KOPT-K1 (cell line): ENCODE data around the gene TMEM165.

Experiments
- H3K27ac ChIP-seq: fragments of 200-600 bp; sonication (generic); 2 replicates; pipeline ENCODE4 v1.5.1; 2016; ENCODE audit warnings: antibody characterized with exemption, mild to moderate bottlenecking, low read depth, low read length; ENCODE audit not compliant: poor library complexity, severe bottlenecking
- H3K36me3 ChIP-seq: fragments of 200-600 bp; sonication (generic); 2 replicates; pipeline ENCODE4 v1.5.1; 2017; ENCODE audit warnings: antibody characterized with exemption, mild to moderate bottlenecking, low read length, moderate library complexity; ENCODE audit not compliant: insufficient read depth
- H3K9me3 ChIP-seq: fragments of 200-600 bp; sonication (generic); 2 replicates; pipeline ENCODE4 v1.5.1; 2017; ENCODE audit warnings: antibody characterized with exemption, low read length, mild to moderate bottlenecking; ENCODE audit not compliant: insufficient read depth, poor library complexity, severe bottlenecking

TMEM165 gene

DNA sequence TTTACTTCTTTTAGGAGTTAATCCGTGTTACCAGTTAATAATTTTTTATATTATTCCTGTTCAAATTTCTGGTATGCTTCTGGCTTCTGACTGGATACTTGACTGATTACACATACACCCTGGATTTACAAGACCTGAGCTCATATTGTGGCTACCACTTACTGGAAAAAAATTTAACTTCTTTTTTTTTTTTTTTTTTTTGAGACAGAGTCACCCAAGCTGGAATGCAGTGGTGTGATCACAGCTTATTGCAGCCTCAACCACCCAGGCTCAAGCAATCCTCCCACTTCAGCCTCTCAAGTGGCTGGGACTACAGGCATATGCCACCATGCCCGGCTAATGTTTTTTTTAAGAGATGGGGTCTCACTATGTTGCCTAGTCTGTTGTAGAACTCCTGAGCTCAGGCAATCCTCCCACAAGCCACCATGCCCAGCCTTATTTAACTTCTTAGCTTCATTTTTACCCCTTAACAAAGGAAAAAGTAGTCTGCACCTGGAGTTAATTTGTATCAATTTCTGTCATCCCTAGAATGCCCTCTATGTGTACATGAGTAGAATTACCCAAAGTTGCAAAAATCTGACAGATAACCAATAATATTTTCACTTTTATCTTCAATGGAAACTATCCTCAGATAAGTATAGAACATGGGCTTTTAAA is 50.3 kb downstream of the TMEM165 start:
- Histone ChIP-seq H3K36me3 (peaks cover 53% of the 10 kb centered on the region), H3K9me3 (no peaks in the 10 kb centered on the region), H3K27ac (no peak overlapping the region)

DNA sequence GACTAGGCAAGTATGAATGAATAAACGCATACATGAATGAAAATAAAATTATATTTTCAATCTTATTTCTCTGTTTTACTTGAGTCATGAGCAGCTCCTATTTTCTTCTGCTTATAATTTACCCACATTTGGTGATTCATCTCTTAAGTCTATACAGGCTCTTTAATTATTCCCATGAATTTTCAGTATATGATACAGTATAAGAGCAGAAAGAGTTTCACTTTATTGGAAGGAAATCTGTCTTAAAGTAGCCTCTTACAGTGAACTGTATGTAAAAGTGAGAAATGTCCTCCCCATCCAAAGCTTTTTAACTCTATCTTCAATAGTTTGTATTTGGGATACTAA is 50.8 kb downstream of the TMEM165 start:
- no peak overlapping the region for H3K27ac ChIP-seq
- H3K9me3 ChIP-seq: no peaks in the 10 kb centered on the region
- peaks cover 50% of the 10 kb centered on the region for H3K36me3 ChIP-seq

DNA sequence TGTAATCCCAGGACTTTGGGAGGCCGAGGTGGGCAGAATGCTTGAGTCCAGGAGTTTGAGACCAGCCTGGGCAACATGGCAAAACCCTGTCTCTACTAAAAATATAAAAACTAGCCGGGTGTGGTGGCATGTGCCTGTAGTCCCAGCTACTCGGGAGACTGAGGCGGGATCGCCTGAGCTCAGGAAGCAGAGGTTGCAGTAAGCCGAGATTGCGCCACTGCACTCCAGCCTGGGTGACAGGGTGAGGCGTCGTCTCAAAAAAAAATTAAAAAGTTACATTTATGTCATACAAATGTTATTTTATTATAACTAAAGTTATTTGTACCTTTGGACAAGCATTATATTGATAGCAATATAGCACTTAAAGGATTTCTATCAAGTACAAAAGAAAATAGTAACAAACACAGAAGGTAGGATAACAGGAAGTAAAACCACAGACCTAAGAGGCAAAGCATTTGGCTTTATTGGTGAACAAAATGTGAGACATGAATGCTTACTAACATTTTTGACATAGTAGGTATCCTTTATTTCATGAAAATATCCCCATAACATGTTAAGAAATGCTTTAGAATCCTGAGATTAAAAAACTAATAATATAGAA is 51.5 kb downstream of the TMEM165 start:
- H3K9me3 ChIP-seq: no peaks in the 10 kb centered on the region
- peaks cover 56% of the 10 kb centered on the region for H3K36me3 ChIP-seq
- no peak overlapping the region for H3K27ac ChIP-seq

DNA sequence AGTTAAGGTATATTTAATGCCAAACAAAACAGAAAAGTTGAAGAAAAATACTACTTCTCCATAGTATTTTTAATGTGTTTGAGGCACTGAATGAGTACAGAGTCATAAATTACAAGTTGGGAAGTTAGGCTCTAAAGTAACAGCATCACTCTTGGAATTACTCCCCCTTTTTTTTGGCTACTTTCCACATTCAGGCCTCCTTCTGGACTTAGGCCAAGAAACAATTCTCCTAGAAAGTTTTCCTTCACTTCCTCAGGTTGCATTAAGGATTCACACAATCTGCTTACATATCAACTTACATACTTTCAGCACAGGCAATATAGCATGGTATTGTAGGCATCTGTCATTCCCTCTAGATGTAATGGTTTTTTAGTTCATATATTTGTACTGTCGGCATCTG is 52.1 kb downstream of the TMEM165 start:
- Histone ChIP-seq H3K27ac (no peak overlapping the region), H3K9me3 (no peaks in the 10 kb centered on the region), H3K36me3 (peaks cover 50% of the 10 kb centered on the region)

DNA sequence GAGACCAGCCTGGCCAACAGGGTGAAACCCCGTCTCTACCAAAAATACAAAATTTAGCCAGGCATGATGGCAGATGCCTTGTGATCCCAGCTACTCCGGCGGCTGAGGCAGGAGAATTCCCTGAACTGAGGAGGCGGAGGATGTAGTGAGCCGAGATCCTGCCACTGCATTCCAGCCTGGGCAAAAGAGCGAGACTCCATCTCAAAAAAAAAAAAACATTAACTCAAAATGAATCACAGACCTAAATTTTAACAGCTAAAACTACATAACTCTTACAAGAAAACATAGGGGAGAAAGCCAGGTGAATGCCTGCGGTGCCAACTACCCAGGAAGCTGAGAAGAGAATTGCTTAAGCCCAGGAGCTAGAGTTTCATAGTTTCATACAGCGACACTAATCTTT is 54.8 kb downstream of the TMEM165 start:
- peaks cover 41% of the 10 kb centered on the region for H3K36me3 ChIP-seq
- no peaks in the 10 kb centered on the region for H3K9me3 ChIP-seq
- H3K27ac ChIP-seq: no peak overlapping the region

DNA sequence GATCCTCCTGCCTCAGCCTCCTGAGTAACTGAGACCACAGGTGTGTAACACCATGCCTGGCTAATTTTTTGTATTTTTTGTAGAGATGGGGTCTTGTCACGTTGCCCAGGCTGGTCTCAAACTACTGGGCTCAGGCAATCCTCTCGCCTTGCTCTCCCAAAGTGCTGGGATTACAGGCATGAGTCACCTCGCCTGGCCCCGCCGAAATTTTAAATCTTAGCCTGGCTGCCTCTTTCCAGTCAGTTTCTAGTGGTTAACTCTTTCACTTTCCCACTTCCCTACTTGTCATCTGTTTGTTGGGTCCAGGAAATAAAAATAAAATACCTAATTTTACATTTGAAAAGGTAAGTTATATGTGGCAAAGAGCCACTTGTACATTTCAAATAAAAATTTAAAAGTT is 62.4 kb downstream of the TMEM165 start:
- no peaks in the 10 kb centered on the region for H3K9me3 ChIP-seq
- H3K36me3 ChIP-seq: no peaks in the 10 kb centered on the region; the same call in 1 of the 2 replicates
- H3K27ac ChIP-seq: no peak overlapping the region

DNA sequence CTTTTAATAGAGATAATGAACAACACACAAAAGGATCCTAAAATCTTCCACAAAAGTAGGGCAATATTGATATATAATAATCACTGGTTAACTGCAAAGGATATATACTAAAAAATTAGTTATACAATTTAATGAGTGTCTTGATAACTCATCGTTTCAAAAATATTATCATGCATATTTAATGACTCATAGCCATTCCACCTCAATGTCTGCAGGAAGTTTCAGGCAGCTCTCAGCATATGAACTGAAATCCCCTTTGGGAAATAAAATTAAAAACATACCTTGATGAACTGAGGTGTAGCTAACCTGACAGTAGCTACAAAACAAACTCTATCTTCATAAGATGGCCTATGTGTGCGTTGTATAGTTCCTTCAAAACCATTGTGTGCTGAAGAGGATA is 62.9 kb downstream of the TMEM165 start:
- Histone ChIP-seq H3K27ac (no peak overlapping the region), H3K36me3 (no peaks in the 10 kb centered on the region; the same call in 1 of the 2 replicates)

DNA sequence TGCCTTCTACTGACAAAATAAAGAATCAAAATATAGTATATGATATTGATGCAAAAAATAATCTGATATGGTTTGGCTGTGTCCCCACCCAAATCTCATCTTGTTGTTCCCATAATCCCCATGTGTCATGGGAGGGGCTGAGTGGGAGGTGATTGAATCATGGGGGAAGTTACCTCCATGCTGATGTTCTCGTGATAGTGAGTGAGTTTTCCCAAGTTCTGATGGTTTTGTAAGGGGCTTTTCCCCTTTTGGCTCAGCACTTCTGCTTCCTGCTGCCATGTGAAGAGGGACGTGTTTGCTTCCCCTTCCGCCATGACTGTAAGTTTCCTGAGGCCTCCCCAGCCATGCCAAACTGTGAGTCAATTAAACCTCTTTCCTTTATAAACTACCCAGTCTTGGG is 70.2 kb downstream of the TMEM165 start:
- no peak overlapping the region for H3K27ac ChIP-seq
- peaks cover 5% of the 10 kb centered on the region; the same call in 1 of the 2 replicates for H3K36me3 ChIP-seq
- H3K9me3 ChIP-seq: peaks cover 4% of the 10 kb centered on the region

More for the DNA sequence above, 62.9 kb downstream of the TMEM165 start:
- H3K9me3 ChIP-seq: no peaks in the 10 kb centered on the region

DNA sequence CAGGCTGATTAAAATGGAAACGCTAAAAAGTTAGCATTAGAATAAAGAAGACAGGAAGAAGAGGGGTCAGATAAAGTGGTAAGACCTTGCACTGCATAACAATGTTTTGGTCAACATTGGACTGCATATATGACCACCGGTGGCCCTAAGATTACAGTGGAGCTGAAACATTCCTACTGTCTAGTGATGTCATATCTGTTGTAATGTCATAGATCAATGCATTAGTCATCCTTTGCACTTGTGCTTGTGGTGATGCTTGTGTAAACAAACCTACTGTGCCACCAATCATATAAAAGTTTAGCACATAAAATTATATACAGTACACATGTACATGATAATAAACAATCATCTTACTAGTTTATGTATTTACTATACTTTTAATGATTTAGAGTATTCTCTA is 73.0 kb downstream of the TMEM165 start:
- H3K36me3 ChIP-seq: peaks cover 8% of the 10 kb centered on the region
- no peak overlapping the region for H3K27ac ChIP-seq
- peaks cover 4% of the 10 kb centered on the region for H3K9me3 ChIP-seq

DNA sequence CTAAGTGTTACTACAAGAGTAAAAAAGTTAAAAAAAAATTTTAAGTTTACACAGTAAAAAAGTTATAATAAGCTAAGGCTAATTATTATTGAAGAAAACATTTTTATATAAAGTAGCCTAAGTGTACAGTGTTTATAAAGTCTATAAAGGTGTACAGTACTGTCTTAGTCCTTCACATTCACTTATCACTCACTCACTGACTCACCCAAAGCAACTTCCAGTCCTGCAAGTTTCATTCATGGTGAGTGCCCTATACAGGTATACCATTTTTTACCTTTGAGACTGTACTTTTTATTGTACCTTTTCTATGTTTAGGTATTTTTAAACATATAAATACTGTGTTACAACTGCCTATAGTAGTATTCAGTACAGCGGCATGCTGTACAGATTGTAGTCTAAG is 74.2 kb downstream of the TMEM165 start:
- Histone ChIP-seq H3K9me3 (peaks cover 11% of the 10 kb centered on the region), H3K27ac (no peak overlapping the region), H3K36me3 (peaks cover 21% of the 10 kb centered on the region)
